Lower leg skin (tissue), 4 donors: ENCODE measurements around the gene TRMT10B. TPM values are rescaled to one million over a fixed set of nuclear protein-coding genes. Genes with fewer than 3 reads are reported as not detected.
A peak's percentile ranks its signal among the peaks of the same experiment; 100 is the strongest.
"Not testable (repeated sequence)": the region's sequence is repeated elsewhere in the genome, so short reads cannot be mapped to it uniquely, and the experiment has no call there.

Experiments used
- DNase-seq, 2 donors: peaks; one replicate each; pipeline ENCODE4 v3.0.0-alpha.2; 2019; ENCODE audit warnings: low spot score in 2 of 2
- H3K4me3 ChIP-seq: fragments of 200-600 bp; sonication (generic); 2 replicates; pipeline ENCODE4 v1.5.1; 2017; ENCODE audit warnings: mild to moderate bottlenecking, low read depth; ENCODE audit not compliant: poor library complexity, severe bottlenecking
- POLR2A ChIP-seq, 2 donors: fragments of 450-650 bp; IDR thresholded peaks; one replicate each; pipeline ENCODE4 v1.6.1; 2016 to 2017; ENCODE audit warnings: antibody characterized with exemption in 2 of 2, mild to moderate bottlenecking in 1 of 2, moderate library complexity in 1 of 2
- WGBS, 2 donors: methylation state at CpG; one replicate each; pipeline ENCODE4 v1.1.5; 2018; 5-methylcytosine and 5-hydroxymethylcytosine counted together
- intact Hi-C: fragments of 100-400 bp; cut with DNase I; formaldehyde crosslinking; loops from one replicate; pipeline ENCODE4 v1.15.0; 2023; ENCODE audit warnings: low total_unique reads
- total RNA-seq, 4 donors: library from RNA; depleted of rRNA; stranded (reverse); fragments of >200 nt; gene quantifications; one replicate each; pipeline ENCODE4 v1.1.0, GENCODE V29; 2016
- TF ChIP-seq, protein P1 (sequence below), 3 donors: fragments of 450-650 bp; IDR thresholded peaks; one replicate each; pipeline ENCODE4 v1.5.1; 2016; ENCODE audit warnings: antibody characterized with exemption in 3 of 3, mild to moderate bottlenecking in 3 of 3, moderate library complexity in 2 of 3

Gene TRMT10B
- total RNA-seq, 4 donors from 2014 or later = 5.1 to 13.1 (median 6.1) TPM

DNA sequence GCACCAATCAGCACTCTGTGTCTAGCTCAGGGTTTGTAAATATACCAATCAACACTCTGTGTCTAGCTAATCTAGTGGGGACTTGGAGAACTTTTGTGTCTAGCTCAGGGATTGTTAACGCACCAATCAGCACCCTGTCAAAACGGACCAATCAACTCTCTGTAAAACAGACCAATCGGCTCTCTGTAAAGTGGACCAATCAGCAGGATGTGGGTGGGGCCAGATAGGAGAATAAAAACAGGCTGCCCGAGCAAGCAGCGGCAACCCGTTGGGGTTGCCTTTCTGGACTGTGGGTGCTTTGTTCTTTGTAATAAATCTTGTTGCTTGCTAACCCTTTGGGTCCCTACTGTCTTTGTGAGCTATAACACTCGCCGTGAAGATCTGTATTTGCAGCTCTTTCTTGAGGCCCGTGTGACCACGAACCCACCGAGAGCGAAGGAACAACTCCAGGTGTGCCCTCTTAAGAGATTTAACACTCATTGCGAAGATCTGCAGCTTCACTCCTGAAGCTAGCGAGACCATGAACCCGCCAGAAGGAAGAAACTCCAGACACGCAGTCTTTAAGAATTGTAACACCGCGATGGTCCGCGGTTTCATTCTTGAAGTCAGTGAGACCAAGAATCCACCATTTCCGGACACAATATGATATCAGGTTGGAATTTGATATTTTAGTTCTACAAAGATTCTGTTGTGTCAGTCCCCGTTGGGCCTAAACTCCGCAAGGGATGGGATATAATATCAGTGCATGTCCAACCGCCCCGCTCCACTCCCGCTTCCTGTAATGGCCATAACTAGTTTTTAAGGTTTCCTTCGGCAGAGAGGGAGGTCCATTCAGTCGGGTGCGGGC is 740 bp upstream of the TRMT10B start:
- WGBS, 2 donors = 88% methylated on average over 29 of the region's 29 CpGs
- intact Hi-C loops = no loop called here
- no peak overlapping the region for H3K4me3 ChIP-seq
- DNase-seq = peak in 1 of 2 donors; percentile 71
- TF ChIP-seq, protein P1, sequence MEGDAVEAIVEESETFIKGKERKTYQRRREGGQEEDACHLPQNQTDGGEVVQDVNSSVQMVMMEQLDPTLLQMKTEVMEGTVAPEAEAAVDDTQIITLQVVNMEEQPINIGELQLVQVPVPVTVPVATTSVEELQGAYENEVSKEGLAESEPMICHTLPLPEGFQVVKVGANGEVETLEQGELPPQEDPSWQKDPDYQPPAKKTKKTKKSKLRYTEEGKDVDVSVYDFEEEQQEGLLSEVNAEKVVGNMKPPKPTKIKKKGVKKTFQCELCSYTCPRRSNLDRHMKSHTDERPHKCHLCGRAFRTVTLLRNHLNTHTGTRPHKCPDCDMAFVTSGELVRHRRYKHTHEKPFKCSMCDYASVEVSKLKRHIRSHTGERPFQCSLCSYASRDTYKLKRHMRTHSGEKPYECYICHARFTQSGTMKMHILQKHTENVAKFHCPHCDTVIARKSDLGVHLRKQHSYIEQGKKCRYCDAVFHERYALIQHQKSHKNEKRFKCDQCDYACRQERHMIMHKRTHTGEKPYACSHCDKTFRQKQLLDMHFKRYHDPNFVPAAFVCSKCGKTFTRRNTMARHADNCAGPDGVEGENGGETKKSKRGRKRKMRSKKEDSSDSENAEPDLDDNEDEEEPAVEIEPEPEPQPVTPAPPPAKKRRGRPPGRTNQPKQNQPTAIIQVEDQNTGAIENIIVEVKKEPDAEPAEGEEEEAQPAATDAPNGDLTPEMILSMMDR (IDR thresholded peaks at IDR 0.05) = no peak
- TF ChIP-seq POLR2A (IDR thresholded peaks at IDR 0.05) = no peak

DNA sequence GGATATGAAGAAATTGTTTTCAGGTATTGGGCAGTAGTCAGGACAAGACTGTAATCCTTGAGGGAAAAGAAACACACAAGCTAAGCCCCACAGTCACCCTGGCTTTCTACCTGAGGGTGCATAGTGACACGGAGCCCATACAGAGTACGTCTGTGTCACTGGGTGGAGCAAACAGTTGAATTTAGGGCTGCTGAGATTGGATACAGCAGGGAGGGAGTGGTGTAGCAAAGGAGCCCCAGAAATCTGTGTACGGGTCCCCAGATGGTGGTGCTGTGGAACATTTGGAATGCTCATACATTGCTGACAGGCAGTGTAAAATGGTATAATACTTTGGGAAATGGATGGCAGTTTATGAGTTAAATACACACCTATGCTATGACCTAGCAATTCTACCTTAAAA is 5.1 kb downstream of the TRMT10B start:
- DNase-seq = no peak
- no peak overlapping the region for H3K4me3 ChIP-seq
- 81 to 85% methylated on average over 3 of the region's 3 CpGs for WGBS, 2 donors
- no peak for TF ChIP-seq POLR2A (IDR thresholded peaks at IDR 0.05)
- TF ChIP-seq, protein P1 (IDR thresholded peaks at IDR 0.05) = no peak
- intact Hi-C loops = no loop called here

- intact Hi-C loops = loop anchor here (10.0 kb wide), 1 partner anchor 266 kb away; no protein-coding TSS in a partner anchor
- no peak for TF ChIP-seq POLR2A (IDR thresholded peaks at IDR 0.05)
- TF ChIP-seq, protein P1 (IDR thresholded peaks at IDR 0.05) = no peak
- DNase-seq = no peak
- H3K4me3 ChIP-seq = no peak overlapping the region
- 84 to 88% methylated on average over 7 of the region's 7 CpGs for WGBS, 2 donors
Measured at GRCh38 chr9:37760416-37761161, 7.0 kb downstream of the TRMT10B start.

DNA sequence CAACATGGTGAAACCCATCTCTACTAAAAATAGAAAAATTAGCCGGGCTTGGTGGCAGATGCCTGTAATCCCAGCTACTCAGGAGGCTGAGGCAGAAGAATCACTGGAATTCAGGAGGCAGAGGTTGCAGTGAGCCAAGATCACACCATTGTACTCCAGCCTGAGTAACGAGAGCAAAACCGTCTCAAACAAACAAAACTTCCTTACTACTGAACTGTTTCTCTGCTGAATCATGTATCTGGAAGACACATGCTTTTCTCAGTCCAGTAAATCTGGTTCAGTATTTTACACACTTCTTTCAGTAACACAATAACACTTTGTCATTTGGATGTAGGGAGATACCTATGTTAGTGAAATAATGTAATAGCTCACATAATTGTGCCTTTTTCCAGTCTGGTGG is 7.9 kb downstream of the TRMT10B start:
- no peak overlapping the region for H3K4me3 ChIP-seq
- 45 to 75% methylated on average over 3 of the region's 3 CpGs for WGBS, 2 donors
- TF ChIP-seq, protein P1 (IDR thresholded peaks at IDR 0.05) = no peak
- TF ChIP-seq POLR2A (IDR thresholded peaks at IDR 0.05) = no peak
- intact Hi-C loops = loop anchor here (10.0 kb wide), 1 partner anchor 267 kb away; no protein-coding TSS in a partner anchor
- no peak for DNase-seq

GRCh38 chr9:37765263-37765662 is 11.7 kb downstream of the TRMT10B start:
- 82 to 100% methylated on average over 6 of the region's 6 CpGs for WGBS, 2 donors
- not testable (repeated sequence) for DNase-seq, H3K4me3 ChIP-seq
- intact Hi-C loops = loop anchor here (10.0 kb wide), 1 partner anchor 270 kb away; no protein-coding TSS in a partner anchor

DNA sequence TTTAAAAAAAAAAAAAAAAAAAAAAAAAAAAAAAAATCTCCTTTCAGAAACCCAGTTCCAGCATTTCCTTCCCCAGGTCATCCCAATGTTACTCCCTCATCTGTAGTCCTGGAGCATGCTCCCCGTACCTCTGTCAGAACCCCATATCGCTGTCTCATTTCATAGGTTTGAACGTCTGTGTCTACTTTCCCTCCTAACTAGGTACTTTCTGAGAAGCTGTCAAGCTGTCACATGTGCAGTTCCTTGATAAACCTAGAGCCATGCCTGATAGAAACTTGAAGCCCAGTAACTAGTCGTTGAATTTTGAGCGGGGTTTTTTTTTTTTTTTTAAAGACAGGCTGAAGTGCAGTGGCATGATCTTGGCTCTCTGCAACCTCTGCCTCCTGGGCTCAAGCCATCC is 15.7 kb downstream of the TRMT10B start:
- no peak for DNase-seq
- H3K4me3 ChIP-seq = no peak overlapping the region
- TF ChIP-seq POLR2A (IDR thresholded peaks at IDR 0.05) = no peak
- TF ChIP-seq, protein P1 (IDR thresholded peaks at IDR 0.05) = no peak
- WGBS, 2 donors = 70 to 90% methylated on average over 5 of the region's 5 CpGs
- intact Hi-C loops = loop anchor here (10.0 kb wide), 1 partner anchor 275 kb away; no protein-coding TSS in a partner anchor
